ENCODE results near the gene GLDC. TPM values are rescaled to one million over a fixed set of nuclear protein-coding genes. Genes with fewer than 3 reads are reported as not detected.

Gene GLDC
- total RNA-seq, 2 experiments from 2014 or later, result 3.1 to 4.1 TPM

DNA sequence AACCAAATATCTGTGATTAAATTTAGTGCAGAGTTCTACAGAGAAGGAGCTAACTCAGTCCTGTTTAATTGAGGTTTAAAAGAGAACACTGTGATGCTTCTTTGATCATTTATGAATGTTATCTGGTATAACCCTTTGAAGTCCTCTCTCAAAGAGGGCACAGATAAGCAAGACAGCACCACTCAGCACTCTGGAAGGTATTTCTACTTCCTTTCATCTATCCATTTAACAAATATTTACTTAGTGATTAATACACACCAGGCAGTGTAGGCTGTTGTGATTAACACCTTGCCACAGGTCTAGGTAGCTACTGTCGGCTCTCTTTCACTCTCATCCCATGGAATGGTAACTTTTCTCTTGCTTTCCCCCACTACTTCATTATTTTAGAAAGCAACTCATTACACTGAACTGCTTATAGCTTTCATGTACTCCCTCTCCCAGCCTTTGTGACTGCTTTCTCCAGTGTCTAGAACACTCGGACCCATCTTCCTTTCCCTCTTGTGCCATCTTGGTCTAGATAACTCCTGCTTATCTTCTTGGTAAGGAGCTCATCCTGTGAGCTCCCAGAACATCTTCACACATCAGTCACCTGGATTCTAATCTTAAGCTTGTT, 54.7 kb downstream of the GLDC start:
- ChIA-PET POLR2A (no interaction called here), CTCF (interaction anchor here (0.7 kb wide), 1 partner anchor 235 kb away, joined by 3 read pairs; no protein-coding TSS in a partner anchor)

DNA sequence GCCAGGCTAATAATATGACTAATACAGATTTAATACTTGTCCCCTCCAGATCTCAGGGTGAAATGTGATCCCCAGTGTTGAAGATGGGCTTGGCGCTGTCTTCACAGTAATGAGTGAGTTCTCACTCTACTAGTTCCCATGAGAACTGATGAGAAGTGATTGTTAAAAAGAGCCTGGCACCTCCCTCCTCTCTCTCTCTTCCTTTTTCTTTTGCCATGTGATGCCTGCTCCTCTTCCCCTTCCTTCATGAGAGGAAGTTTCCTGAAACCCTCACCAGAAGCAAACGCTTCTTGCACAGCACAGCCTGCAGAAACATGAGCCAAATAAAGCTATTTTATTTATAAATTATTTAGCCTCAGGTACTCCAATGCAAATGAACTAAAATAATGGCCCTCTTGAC, 55.2 kb downstream of the GLDC start:
- ChIA-PET POLR2A (no interaction called here), CTCF (interaction anchor here (0.7 kb wide), 1 partner anchor 234 kb away, joined by 3 read pairs; no protein-coding TSS in a partner anchor)

DNA sequence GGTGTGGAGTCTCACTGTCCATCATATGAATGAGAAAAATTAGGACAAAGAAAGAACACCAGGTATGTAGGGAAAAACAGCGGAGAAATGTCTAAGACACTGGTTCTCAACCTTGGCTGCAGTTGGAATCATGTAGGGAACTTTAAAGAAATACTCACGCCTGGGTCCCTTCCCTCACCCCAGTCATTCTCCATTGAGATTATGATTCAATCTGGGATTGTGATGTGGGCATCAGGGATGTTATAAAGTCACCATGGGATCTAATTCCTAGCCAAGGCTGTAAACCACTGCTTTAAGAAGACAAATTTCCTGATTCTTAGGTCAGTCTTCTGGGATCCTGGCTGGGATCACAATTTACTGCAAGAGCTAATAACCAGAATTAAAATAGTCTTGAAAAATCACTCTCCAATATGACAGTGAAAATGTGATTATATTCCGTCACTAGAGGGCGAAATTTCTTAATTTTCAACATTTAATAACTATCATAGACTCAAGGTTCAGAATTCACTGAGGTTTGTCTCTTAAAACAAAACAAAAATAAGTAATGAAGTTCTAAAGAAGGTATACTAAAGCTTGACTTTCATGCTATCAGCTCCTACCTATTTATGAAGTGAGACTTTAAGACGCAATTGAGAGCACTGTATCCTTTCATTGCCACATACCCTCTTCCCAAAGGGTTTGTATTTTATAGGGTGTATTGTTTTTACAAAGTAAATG, 60.5 kb downstream of the GLDC start:
- ChIA-PET CTCF (interaction anchor here (0.6 to 1.9 kb wide), 9 partner anchors 9 to 122 kb away, joined by 3 to 7 read pairs (median 5); partner anchors contain the start of gene GLDC), POLR2A (no interaction called here)

DNA sequence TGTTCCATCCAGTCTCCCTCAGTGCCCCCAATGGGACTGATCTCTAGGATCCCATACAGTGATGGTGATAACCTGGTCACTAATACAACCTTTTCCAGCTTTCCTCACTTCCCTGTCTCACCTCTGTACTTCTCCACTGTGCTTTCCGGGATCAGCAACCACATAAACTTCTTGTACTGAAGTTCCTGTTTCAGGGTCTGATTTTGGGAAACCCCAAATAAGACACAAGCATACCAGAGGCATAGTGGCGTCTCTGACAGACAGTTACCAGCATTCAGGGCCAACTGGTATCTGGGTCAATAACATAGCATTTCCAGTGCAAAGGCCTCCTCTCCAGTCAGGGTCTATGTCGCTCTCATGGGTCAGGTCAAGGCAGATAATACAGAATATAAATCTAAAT, 64.3 kb downstream of the GLDC start:
- ChIA-PET POLR2A (no interaction called here), CTCF (interaction anchor here (0.7 to 0.8 kb wide), 2 partner anchors 63 to 105 kb away, joined by 3 read pairs; no protein-coding TSS in a partner anchor)

DNA sequence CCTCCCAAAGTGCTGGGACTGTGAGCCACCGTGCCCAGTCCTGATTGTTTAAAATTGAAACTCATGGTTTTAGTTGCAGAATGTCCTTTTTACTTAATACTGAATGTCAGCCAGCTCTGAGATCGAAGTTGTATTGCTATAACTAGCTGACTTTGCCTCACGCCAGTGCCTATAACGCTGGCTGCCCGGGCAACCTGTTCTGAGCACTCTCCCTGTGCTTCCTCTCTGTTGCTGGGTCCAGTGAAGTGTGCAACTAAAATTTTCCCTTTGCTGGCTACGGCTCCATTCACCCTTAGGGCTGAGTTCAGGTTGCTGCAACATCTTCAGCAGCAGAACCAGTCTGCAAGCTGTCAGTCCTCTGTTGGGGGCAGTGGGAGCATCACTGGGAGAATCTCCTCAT, 65.9 kb downstream of the GLDC start:
- ChIA-PET POLR2A (no interaction called here), CTCF (interaction anchor here (1.1 kb wide), 1 partner anchor 12 kb away, joined by 3 read pairs; no protein-coding TSS in a partner anchor)

DNA sequence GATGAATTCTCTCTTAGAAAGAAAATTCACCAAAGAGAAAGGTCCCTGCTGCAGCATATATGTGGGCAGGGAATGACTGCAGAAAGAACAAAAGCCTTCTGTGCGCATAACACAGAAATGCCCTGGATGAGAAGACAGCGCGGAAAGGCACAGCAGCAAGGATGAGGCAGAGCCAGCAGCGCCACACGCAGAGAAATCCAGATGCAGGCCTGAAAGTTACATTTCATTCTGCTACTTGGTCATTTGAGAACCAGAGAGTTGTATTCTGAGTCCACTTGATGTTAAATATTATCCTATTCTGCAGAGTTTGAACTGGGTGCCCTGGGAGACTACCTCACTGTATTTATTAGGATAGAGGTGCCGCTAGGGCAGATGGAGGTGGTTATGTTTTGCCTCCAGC, 68.5 kb downstream of the GLDC start:
- ChIA-PET POLR2A (no interaction called here), CTCF (no interaction called here)

DNA sequence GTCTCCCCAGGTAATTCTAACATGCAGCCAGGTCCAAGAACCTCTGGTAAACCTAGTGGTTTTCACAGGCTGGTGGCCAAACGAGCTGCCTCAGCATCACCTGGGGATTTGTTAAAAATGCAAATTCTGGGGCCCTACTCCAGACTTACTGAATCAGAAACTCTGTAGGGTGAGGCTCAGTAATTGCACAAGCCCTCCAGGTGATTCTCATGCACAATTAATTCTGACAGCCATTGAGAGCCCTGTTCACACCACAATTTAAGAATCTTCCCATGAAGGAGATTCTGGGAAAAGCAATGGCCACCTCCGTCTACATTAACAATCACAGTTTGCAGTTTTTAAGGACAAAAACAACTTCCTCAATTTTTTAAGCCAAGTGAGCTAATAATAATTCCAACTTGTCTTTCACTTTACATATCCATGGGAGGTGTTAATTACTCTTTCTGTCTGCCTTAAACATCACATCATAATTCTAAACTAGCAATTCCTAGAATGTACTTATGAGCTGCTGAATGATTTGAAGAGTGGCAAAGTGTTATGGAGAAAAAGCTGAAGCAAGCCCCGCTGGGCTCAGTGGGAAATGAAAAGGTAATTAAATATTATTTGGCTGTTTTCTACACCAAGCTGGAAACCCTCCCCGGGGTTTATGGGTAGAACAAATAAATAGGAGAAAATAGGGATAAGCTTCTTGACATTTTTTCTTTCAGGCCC, 70.0 kb downstream of the GLDC start:
- CTCF ChIA-PET, result interaction anchor here (1.6 kb wide), 1 partner anchor 9 kb away, joined by 6 read pairs; no protein-coding TSS in a partner anchor
- POLR2A ChIA-PET, result no interaction called here

DNA sequence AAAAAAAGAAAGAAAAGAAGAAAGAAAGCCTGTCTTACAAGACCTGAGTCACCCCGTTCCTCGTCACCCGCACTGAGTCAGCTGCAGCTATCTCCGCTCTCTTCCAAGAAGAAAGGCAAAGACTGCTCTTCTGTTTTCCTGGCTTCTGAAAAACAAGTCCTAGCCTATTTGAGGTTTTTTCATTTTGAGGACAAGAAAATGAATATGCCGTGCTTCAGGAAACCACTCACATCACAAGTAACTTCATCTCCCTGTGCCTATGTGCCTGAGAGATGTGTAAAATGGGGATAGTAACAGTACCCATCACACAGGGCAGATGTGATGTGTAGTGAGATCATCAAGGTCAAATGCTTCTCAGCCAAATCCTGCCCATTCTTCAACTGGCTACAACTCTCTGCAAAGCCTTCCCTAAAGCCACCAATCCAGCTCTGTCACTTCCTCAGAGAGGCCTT, 78.4 kb downstream of the GLDC start:
- POLR2A ChIA-PET, result interaction anchor here (0.6 kb wide), 1 partner anchor 150 kb away, joined by 4 read pairs; no protein-coding TSS in a partner anchor
- CTCF ChIA-PET, result interaction anchor here (1.0 to 2.3 kb wide), 5 partner anchors 209 to 227 kb away, joined by 3 to 10 read pairs (median 7); no protein-coding TSS in a partner anchor

DNA sequence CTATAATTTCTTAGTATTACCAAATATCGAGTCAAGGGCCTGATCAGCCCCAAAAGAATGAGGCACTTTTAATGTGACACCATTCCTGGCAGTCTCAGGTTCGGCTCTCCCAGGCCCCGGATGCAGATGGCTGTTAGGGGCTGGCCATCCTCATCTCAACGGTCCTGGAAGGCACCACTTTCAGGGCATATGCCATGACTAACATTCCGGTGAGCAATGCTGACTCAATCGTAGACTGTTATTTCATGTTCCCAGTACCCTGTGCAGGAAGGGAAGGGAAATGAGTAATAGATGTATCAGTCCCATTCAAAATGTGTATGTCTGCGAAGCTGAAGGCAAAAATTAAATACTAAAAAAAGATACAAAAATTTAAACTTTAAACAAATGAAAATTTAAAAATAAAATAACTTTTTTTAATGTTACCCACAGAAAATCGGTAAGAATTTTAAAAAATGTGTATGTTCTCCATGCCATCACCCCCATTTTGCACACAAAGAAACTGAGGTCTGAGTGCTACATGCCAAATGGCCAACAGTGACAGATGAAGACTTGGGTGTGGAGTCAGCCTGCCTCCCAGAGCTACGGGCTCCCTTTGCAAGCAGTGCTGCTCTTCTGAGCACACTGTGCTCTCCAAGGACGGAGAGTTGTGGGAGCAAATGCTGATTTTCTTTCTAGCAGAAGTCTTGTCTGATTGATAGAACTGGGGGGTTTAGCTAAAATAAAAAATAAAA, 79.0 kb downstream of the GLDC start:
- CTCF ChIA-PET, result interaction anchor here (2.2 to 2.3 kb wide), 2 partner anchors 209 to 211 kb away, joined by 9 to 10 read pairs; no protein-coding TSS in a partner anchor
- POLR2A ChIA-PET, result interaction anchor here (0.6 to 0.7 kb wide), 2 partner anchors 114 to 149 kb away, joined by 3 to 4 read pairs; no protein-coding TSS in a partner anchor

DNA sequence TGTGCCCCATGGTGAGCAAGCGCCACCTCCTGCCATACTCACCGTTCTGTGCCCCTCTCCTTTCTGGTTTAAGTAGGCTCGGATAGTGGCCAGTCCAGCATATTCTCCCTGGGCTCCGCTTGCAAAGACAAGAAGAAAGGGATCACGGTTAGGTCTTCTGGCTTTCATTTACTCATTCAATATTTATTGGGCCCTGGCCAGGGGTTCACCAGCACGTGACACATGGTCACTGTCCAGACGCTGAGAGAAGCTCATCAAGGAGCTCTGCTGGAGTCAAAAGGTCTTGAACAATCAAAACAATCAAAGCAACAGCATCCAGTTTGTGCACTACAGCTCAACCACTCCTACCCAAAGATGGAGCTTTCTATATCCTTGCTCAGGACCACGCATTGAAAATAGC, 80.2 kb downstream of the GLDC start:
- POLR2A ChIA-PET, result no interaction called here
- CTCF ChIA-PET, result interaction anchor here (2.2 kb wide), 1 partner anchor 210 kb away, joined by 9 read pairs; no protein-coding TSS in a partner anchor

DNA sequence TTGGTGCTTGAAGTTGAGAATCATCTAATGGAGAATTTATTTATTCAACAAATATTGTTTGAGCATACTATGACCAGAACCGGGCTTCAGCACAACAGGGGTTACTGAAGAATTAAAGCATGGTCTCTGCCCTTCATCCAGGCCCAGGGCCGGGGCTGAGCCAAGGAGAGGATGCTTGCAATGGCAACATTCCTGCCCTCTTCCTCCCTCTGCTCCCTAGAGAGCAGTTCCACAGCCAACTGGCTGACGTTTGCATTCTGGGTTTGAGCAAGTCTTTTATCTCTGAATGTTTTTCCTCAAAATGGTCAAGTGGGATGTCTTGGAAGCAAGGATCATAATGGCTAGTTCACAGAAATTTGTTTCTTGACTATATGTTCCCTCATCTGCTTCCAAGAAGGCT, 80.7 kb downstream of the GLDC start:
- ChIA-PET POLR2A (no interaction called here), CTCF (interaction anchor here (2.2 kb wide), 1 partner anchor 210 kb away, joined by 9 read pairs; no protein-coding TSS in a partner anchor)

DNA sequence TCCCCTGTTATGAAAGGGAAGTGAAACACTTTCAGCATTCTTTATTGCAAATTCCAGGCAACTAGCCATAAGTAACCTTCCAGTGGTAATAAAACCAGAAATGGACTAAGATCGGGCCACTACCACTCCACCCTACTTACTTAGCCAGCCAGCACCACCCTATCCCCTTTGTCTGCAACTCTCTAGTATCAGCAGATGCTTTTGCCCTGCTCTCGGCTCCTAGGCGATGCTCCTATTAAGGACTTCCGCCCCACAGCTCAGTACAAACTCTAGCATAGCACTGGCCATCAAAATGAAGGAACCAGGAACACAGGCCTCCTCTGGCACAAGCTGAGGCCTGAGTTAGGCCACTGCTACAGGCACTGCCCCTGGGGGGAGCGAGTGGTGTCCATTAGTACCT, 81.2 kb downstream of the GLDC start:
- ChIA-PET CTCF (no interaction called here), POLR2A (no interaction called here)

DNA sequence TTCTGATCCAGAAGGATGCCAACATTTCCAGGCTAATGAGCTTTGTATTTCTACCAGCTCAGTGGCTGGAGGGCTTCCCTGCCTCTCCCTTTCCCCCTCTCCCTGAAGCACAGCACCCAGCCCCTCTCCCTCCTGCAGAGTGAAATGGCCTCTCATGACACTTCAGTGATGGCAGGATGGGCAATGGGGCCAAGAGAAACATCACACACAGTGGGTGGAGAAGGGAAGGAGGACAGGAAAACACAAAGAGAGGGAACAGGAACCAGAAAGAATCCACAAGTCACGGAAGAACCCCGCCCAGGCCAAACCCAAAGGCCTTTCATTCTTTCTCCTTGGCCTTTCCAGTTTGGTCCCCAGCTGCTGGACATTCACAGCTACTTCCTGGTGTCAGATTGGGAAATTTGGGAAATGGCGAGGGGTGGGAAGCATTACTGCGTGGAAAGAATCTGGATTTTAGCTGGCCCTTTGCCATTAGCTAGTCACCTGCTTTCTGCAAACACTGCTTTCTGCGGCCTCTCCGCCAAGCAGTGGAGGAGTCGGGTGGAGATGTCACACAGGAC, 82.6 kb downstream of the GLDC start:
- POLR2A ChIA-PET, result no interaction called here
- CTCF ChIA-PET, result no interaction called here

DNA sequence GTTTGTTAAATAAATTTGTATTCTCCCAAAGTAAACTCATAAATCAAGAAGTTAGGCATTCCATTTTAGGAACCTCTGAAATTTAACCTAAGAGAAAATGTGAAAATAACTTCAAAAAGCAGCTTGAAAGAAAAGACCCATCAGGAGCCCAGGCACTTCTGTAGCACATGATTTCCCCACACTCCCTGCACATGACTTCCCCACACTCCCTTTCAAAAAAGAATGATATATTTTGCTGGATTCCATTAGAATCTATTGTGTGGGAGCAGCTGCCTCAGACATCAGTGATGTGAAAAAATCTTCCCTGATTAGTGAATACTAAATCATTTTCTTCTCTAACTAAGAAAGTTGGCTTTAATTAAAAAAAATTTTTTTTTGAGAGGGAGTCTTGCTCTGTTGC, 83.3 kb downstream of the GLDC start:
- POLR2A ChIA-PET, result no interaction called here
- CTCF ChIA-PET, result no interaction called here

DNA sequence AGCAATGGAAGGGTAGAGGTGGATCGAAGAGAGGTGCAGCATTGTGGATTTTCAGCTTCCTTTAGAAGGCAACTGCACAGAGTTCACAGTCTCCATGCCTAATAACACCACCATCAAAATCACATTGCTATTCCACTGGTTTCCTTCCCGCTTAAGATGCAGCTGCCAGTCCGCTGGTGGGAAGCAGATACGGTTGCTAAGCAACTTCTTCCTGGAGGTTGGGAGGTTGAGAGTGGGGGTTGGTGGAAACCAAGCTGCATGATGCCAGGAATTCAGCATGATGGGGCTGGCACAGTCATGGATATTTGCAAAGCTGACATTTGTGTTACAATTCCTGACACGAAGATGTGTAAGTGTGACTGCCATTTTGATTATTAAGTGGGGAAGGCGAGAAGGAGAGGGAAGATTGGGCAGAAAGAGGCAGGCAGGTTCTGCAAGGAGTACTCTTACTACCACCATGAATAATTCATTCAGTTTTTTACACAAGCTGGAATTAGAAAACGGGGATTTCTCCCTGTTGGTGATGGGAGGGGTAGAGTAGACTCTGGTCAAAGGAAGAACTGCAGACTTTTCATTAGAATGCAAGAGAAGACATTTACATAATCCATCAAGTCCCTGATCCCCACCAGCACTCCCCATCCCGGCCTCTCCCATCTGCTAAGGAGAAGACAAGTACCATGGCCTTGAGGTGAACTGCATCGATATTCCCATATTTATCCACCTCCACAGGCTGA, 87.5 kb downstream of the GLDC start:
- ChIA-PET CTCF (no interaction called here), POLR2A (no interaction called here)

DNA sequence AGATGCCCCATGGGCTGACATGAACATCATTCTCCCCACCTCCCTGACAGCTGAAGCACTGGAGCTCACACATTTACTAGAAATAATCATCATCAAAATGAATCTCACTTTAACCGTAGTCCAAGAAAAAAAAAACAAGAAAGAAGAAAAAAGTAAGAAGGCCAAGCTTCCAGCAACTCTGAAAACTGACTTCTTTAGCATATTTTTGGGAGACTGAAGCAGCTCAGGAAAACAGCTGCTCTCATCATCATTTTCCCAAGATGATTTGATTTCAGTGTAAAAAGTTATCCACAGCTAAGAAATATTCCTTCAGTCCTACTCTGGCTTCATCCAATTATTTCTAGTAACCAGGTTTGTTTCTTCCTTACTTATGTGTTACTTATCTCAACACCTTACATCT, 91.7 kb downstream of the GLDC start:
- ChIA-PET CTCF (no interaction called here), POLR2A (no interaction called here)

DNA sequence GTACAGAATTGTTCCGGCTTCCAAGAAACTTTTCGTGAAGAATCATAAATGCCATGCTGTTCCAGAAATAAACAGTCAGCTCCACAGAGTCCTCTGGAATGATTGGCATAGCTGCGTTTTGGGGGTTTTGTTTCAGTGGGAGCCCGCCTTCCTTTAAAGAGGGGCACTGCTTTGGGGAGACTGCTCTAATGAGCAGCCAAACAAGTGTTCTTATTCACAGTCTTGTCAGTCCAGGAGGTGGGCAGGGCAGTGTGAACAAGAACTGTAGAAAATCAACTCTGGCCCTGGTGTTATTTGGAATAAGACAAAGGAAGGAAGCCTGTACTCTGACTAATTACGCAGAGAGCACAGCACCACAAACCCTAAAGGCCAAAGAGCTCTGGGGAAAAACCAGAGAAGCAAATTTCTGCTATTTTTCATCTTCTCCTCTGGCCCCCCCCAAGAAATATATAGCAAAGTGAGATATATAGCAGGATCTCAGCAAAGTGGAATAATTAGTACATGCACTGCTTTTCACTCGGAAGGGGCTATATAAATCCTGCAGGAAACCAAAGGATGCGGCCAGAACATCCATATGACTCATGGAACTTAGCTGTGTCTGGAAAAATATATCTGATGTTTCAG, 92.9 kb downstream of the GLDC start:
- POLR2A ChIA-PET, result no interaction called here
- CTCF ChIA-PET, result interaction anchor here (0.6 kb wide), 1 partner anchor 11 kb away, joined by 4 read pairs; no protein-coding TSS in a partner anchor

DNA sequence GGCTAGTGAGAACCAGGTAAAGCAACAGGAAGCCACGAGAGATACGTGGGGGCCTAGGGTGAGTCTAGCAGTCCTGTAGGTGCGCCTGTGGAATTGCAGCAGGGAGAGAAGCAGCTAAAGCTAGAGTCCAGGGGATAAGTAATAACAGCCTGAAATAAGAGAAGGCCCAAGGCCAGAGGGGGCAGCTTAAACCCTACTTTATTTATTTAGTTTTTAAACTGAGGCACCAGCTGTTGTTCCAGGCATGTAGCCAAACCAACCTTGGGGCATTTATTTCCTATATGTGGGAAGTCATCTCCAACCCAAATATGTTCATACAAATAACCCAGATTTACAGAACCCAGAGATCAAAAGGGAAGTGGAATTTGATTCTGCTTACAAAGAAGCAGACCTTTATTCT, 93.5 kb downstream of the GLDC start:
- ChIA-PET CTCF (no interaction called here), POLR2A (no interaction called here)

Measured in activated CD8-positive, alpha-beta memory T cell treated with anti-CD3 and anti-CD28 coated beads for 36 hours (primary cell).